ENCODE results near the gene TVP23B.

- TF ChIP-seq CTCF (IDR thresholded peaks at IDR 0.05 in 4 of 5, conservative IDR thresholded peaks at IDR 0.05 in 1 of 5) (no peak), POLR2A (IDR thresholded peaks at IDR 0.05) (no peak)
Measured at GRCh38 chr17:18848501-18848900, 67.5 kb downstream of the TVP23B start.
